ENCODE data around the gene STK16.

STK16 gene

DNA sequence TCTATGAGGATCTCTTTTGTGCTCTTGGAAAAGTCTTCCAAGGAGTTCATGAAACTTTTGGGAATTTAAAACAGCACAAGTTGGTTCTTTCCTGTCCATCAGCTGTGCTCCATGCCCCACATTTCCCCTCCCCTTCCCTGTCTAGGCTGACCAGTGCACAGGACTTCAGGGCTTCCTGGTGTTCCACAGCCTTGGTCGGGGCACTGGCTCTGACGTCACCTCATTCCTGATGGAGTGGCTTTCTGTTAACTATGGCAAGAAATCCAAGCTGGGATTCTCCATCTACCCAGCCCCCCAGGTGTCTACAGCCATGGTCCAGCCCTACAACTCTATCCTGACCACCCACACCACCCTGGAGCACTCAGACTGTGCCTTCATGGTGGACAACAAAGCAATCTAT lies 25.7 kb downstream of the STK16 start:
- TF ChIP-seq, protein P1, sequence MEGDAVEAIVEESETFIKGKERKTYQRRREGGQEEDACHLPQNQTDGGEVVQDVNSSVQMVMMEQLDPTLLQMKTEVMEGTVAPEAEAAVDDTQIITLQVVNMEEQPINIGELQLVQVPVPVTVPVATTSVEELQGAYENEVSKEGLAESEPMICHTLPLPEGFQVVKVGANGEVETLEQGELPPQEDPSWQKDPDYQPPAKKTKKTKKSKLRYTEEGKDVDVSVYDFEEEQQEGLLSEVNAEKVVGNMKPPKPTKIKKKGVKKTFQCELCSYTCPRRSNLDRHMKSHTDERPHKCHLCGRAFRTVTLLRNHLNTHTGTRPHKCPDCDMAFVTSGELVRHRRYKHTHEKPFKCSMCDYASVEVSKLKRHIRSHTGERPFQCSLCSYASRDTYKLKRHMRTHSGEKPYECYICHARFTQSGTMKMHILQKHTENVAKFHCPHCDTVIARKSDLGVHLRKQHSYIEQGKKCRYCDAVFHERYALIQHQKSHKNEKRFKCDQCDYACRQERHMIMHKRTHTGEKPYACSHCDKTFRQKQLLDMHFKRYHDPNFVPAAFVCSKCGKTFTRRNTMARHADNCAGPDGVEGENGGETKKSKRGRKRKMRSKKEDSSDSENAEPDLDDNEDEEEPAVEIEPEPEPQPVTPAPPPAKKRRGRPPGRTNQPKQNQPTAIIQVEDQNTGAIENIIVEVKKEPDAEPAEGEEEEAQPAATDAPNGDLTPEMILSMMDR (IDR thresholded peaks at IDR 0.05; ENCODE audit: control insufficient read depth, insufficient read depth, low read depth, low read length, missing control alignments): no peak
- DNase-seq (ENCODE audit: low read depth): no peak
- H3K4me3 ChIP-seq (ENCODE audit: control insufficient read depth, low read depth, low read length): no peak overlapping the region

DNA sequence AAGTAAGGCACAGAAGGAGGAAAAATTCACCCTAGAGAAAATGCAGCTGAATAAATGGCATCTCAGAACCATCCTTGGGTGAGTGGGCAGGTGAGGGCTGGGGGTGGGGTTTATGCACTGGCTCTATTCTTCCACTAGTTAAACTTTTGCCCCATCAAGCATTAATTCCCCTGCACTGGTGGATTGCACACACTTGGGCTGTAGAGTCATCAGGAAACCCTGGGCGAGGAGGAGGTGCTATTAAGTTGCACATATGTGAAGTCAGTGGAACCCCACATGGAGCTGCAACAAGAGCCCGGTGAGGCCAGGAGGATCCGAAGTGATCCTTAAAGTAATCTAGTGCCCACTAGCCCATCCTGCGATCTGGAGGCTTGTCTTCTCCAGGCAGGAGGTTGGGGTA lies 27.1 kb downstream of the STK16 start:
- H3K4me3 ChIP-seq (ENCODE audit: control insufficient read depth, low read depth, low read length): no peak overlapping the region
- DNase-seq (ENCODE audit: low read depth): no peak
- TF ChIP-seq, protein P1 (IDR thresholded peaks at IDR 0.05; ENCODE audit: control insufficient read depth, insufficient read depth, low read depth, low read length, missing control alignments): no peak

DNA sequence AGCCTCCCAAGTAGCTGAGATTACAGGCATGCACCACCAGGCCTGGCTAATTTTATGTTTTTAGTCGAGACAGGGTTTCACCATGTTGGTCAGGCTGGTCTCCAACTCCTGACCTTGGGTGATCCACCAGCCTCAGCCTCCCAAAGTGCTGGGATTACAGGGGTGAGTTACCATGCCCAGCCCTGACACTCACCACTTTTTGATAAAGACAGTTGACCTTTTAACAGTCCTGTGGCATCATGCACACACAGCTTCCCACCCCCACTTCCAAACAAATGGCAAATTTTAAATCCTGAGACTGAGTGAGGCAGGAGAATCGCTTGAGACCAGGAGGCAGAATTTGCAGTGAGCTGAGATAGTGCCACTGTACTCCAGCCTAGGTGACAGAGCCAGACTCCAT lies 27.7 kb downstream of the STK16 start:
- no peak for DNase-seq (ENCODE audit: low read depth)
- H3K4me3 ChIP-seq (ENCODE audit: control insufficient read depth, low read depth, low read length): no peak overlapping the region
- TF ChIP-seq, protein P1 (IDR thresholded peaks at IDR 0.05; ENCODE audit: control insufficient read depth, insufficient read depth, low read depth, low read length, missing control alignments): no peak

DNA sequence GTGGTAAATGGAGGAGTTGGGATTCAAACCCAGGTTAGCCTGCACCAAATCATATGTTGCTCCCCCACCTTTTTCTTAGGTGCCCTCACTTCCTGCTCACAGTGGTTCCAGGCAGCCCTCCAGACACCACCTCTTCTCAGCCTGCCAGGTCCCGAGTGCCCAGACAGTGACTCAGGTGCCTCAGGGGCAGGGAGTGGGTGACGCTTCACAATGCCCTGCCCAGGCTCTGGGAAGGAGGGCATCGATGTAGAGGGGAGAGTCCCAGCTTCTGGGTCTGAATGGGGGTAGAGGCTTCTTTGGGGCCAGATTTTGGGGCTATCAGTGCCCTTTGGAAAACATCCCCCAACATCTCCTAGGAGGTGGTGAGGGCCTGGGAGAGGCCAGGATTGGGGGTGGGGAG lies 28.7 kb downstream of the STK16 start:
- no peak overlapping the region for H3K4me3 ChIP-seq (ENCODE audit: control insufficient read depth, low read depth, low read length)
- no peak for DNase-seq (ENCODE audit: low read depth)

DNA sequence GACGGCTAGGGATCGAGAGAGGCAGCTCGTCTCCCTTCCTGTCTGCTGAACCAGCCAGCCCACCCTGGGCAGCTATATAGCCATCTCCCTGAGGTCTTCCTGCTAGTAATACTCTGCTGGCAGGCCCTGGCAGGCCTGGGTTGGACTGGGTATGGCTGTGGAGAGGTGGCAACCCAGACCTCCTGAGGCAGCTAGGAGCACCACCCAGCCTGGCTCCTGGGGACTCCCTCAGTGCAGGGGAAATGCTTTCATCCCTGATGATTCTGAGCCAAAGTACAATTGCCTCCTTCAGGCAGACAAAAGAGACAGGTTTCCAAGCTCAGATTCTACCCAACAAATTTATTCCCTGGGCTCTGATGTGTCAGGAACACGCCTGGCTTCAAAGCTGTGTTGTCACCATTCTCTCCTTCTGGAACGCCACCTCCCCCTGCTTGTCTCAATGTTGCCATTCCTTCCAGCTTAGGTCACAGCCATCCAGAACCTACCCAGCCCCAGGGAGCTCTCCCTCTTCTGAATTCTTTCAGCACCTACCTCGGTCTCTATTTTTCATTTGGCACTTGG lies 29.2 kb downstream of the STK16 start:
- TF ChIP-seq, protein P1 (IDR thresholded peaks at IDR 0.05; ENCODE audit: control insufficient read depth, insufficient read depth, low read depth, low read length, missing control alignments): no peak
- no peak for DNase-seq (ENCODE audit: low read depth)
- no peak overlapping the region for H3K4me3 ChIP-seq (ENCODE audit: control insufficient read depth, low read depth, low read length)

More for the DNA sequence above, 28.7 kb downstream of the STK16 start:
- TF ChIP-seq, protein P1 (IDR thresholded peaks at IDR 0.05; ENCODE audit: control insufficient read depth, insufficient read depth, low read depth, low read length, missing control alignments): no peak

DNA sequence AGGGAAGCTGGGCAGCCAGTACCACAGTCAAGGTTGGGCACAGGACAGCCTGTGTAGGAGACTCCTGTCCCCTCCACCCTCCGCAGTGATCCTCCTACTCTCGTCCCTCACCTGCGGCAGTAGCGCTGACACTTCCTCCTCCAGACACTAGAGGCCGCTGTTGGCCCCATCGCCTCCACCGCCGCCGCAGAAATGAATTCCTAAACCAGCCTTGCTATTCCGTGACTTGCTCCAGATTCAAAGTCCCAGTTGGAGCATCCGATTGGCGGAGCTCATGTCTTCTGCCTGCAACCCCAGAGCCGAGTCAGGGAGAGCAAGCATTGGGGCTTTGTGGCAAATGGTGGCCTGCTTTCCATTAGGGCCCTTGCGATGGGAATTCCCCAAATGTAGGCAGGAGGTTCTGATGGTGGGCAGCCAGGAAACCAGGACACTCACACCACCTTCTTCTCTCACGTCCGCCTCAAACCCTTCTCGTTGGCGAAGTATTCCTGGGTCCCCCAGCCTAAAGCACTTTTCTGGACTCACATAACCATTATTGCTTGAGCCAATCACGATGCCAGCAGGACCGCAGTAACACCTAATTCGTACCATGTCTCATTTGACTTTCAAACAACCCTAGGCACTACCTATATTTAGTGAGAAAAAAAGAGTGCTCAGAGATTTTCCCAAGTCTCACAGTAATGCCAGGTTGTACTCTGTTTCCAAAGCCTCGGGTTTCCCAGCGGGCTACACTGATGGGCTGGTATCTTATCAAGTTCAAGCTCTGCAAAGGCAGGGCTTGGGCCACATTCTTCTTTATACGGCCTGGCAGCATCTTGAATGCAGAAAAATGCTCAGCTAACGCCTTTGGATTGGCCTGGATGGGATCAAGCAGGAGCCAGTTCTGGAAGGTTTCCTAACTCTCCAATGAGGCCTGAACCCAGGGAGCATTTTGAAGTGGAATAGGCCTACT lies 32.7 kb downstream of the STK16 start:
- DNase-seq (ENCODE audit: low read depth): no peak
- TF ChIP-seq, protein P1 (IDR thresholded peaks at IDR 0.05; ENCODE audit: control insufficient read depth, insufficient read depth, low read depth, low read length, missing control alignments): peak; percentile 99
- H3K4me3 ChIP-seq (ENCODE audit: control insufficient read depth, low read depth, low read length): no peak overlapping the region
